DOHH2 (cell line): ENCODE results near the gene SLC66A1.

Experiments
- CTCF ChIP-seq: fragments of 200-600 bp; sonication (generic); IDR thresholded peaks from one replicate; pipeline ENCODE4 v1.5.1; 2014; ENCODE audit warnings: antibody characterized with exemption, mild to moderate bottlenecking, low read depth, low read length; ENCODE audit not compliant: poor library complexity, severe bottlenecking
- EZH2phosphoT487 ChIP-seq: fragments of 200-600 bp; sonication (generic); IDR thresholded peaks from 2 replicates; pipeline ENCODE4 v1.6.1; 2017; ENCODE audit warnings: borderline replicate concordance, mild to moderate bottlenecking, antibody characterized with exemption, low read length, moderate library complexity, mixed read lengths

- TF ChIP-seq CTCF (no peak), EZH2phosphoT487 (no peak)
Observed at GRCh38 chr1:19306941-19307340, 5.2 kb upstream of the SLC66A1 start.
